Fibroblast of the aortic adventitia (primary cell): ENCODE results near the gene CADPS2. TPM values are rescaled to one million over a fixed set of nuclear protein-coding genes. Genes with fewer than 3 reads are reported as not detected.

Experiments
- DNase-seq: peaks from one replicate; pipeline ENCODE4 v3.0.0-alpha.2; 2010; ENCODE audit warnings: low read depth
- H3K4me3 ChIP-seq: 2 replicates; pipeline ENCODE4 v1.5.1; 2011; ENCODE audit warnings: low read depth, mild to moderate bottlenecking, control low read depth, low read length, moderate library complexity
- CTCF ChIP-seq: IDR thresholded peaks from 2 replicates; pipeline ENCODE4 v1.5.1; 2011; ENCODE audit warnings: mild to moderate bottlenecking, low read length, control low read depth, inconsistent platforms; ENCODE audit not compliant: insufficient read depth
- total RNA-seq: library from RNA; depleted of rRNA; stranded (reverse); fragments of >200 nt; gene quantifications from 2 replicates; pipeline ENCODE4 v1.2.3, GENCODE V29; 2012; ENCODE audit warnings: low replicate concordance

Gene CADPS2
- total RNA-seq, 1 donor: 16.0 TPM

- TF ChIP-seq CTCF: no peak
- DNase-seq: no peak
- no peak overlapping the region for H3K4me3 ChIP-seq
Measured at GRCh38 chr7:122525355-122525754, 360.9 kb downstream of the CADPS2 start.

- no peak for DNase-seq
- H3K4me3 ChIP-seq: no peak overlapping the region
- TF ChIP-seq CTCF: no peak
Measured at GRCh38 chr7:122521767-122522166, 364.5 kb downstream of the CADPS2 start.

- TF ChIP-seq CTCF: no peak
- DNase-seq: no peak
- no peak overlapping the region for H3K4me3 ChIP-seq
Measured at GRCh38 chr7:122520971-122521555, 365.2 kb downstream of the CADPS2 start.

- H3K4me3 ChIP-seq: no peak overlapping the region
- DNase-seq: no peak
- no peak for TF ChIP-seq CTCF
Measured at GRCh38 chr7:122518488-122518887, 367.8 kb downstream of the CADPS2 start.

- no peak overlapping the region for H3K4me3 ChIP-seq
- DNase-seq: no peak
- no peak for TF ChIP-seq CTCF
Measured at GRCh38 chr7:122517576-122517975, 368.7 kb downstream of the CADPS2 start.

- TF ChIP-seq CTCF: no peak
- no peak for DNase-seq
- no peak overlapping the region for H3K4me3 ChIP-seq
Measured at GRCh38 chr7:122515404-122515803, 370.9 kb downstream of the CADPS2 start.

- H3K4me3 ChIP-seq: no peak overlapping the region
- DNase-seq: no peak
- TF ChIP-seq CTCF: no peak
Measured at GRCh38 chr7:122511268-122511667, 375.0 kb downstream of the CADPS2 start.
